ENCODE measurements around the gene HSD17B1.
"Not testable (repeated sequence)": the region's sequence is repeated elsewhere in the genome, so short reads cannot be mapped to it uniquely, and the experiment has no call there.

DNA sequence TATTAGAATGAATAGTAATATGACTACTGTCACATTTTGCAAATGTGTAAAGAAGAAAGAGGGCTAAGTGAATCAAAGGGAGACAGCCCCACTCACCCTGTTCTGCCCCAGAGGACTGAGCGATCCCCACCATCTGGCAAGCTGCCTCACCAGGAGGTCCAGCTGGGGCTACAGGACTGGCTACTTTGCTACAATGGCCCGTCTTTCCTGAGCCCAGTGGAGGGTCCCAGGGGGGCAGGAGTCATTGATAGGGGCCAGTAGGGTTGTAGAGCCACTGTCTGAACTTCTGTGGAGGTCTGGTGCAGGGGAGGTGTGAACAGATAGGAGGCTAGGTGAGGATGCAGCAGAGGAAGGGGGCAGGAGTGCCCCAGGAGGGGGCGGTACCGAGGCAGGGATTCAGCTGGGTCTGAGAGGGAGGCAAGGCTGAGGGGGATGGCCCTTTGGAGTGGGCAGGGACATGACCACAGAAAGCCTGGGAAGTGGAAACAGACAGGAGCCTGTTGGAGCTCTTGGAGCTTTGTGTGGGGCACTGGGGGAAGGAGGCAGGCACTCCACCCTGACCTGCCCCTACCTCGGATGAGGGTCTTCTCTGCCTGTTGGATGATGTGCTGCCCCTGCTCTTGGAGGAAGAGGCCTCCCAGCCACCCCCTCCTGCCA is 3.4 kb downstream of the HSD17B1 start:
- TF ChIP-seq, protein P1, sequence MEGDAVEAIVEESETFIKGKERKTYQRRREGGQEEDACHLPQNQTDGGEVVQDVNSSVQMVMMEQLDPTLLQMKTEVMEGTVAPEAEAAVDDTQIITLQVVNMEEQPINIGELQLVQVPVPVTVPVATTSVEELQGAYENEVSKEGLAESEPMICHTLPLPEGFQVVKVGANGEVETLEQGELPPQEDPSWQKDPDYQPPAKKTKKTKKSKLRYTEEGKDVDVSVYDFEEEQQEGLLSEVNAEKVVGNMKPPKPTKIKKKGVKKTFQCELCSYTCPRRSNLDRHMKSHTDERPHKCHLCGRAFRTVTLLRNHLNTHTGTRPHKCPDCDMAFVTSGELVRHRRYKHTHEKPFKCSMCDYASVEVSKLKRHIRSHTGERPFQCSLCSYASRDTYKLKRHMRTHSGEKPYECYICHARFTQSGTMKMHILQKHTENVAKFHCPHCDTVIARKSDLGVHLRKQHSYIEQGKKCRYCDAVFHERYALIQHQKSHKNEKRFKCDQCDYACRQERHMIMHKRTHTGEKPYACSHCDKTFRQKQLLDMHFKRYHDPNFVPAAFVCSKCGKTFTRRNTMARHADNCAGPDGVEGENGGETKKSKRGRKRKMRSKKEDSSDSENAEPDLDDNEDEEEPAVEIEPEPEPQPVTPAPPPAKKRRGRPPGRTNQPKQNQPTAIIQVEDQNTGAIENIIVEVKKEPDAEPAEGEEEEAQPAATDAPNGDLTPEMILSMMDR (IDR thresholded peaks at IDR 0.05) = not testable (repeated sequence)
- TF ChIP-seq POLR2A (IDR thresholded peaks at IDR 0.05) = not testable (repeated sequence)

Measured in uterus (tissue), 2 donors.